Loucy (cell line): ENCODE data around the gene PAM16.

Source experiments
- H2AFZ ChIP-seq: fragments of 200-600 bp; sonication (generic); 2 replicates; pipeline ENCODE4 v1.6.0; 2016; ENCODE audit warnings: antibody characterized with exemption, mild to moderate bottlenecking, low read length, moderate library complexity
- H3F3A ChIP-seq: fragments of 200-600 bp; 2 replicates; pipeline ENCODE4 v1.6.0; 2016; ENCODE audit warnings: antibody characterized with exemption, low read depth, mild to moderate bottlenecking
- H3K27me3 ChIP-seq: fragments of 200-600 bp; sonication (generic); 2 replicates; pipeline ENCODE4 v1.6.1; 2014; ENCODE audit warnings: low read length, mild to moderate bottlenecking; ENCODE audit not compliant: insufficient read depth, poor library complexity, severe bottlenecking
- H3K36me3 ChIP-seq: fragments of 200-600 bp; sonication (generic); 2 replicates; pipeline ENCODE4 v1.6.1; 2016; ENCODE audit warnings: low read length; ENCODE audit not compliant: insufficient read depth
- H3K4me1 ChIP-seq: fragments of 200-600 bp; sonication (generic); 2 replicates; pipeline ENCODE4 v1.5.1; 2014; ENCODE audit warnings: low read length, mild to moderate bottlenecking; ENCODE audit not compliant: insufficient read depth, poor library complexity, severe bottlenecking
- H3K4me2 ChIP-seq: fragments of 200-600 bp; sonication (generic); 2 replicates; pipeline ENCODE4 v1.6.0; 2014; ENCODE audit warnings: antibody characterized with exemption, low read length, low read depth, mild to moderate bottlenecking; ENCODE audit not compliant: poor library complexity, severe bottlenecking
- H3K4me3 ChIP-seq: fragments of 200-600 bp; sonication (generic); 2 replicates; pipeline ENCODE4 v1.5.1; 2014; ENCODE audit warnings: low read length, mild to moderate bottlenecking, mixed read lengths; ENCODE audit not compliant: poor library complexity, severe bottlenecking
- H3K79me2 ChIP-seq: fragments of 200-600 bp; sonication (generic); 2 replicates; pipeline ENCODE4 v1.6.1; 2014; ENCODE audit warnings: low read length; ENCODE audit not compliant: insufficient read depth
- H3K9ac ChIP-seq: fragments of 200-600 bp; sonication (generic); 2 replicates; pipeline ENCODE4 v1.6.0; 2014; ENCODE audit warnings: mild to moderate bottlenecking, low read depth, low read length, moderate library complexity; ENCODE audit not compliant: poor library complexity, severe bottlenecking
- H3K9me2 ChIP-seq: fragments of 200-600 bp; sonication (generic); replicated peaks from 2 replicates; pipeline ENCODE4 v1.6.1; 2016; ENCODE audit warnings: low read depth, low read length, mixed read lengths
- H3K9me3 ChIP-seq: fragments of 200-600 bp; sonication (generic); 2 replicates; pipeline ENCODE4 v1.6.1; 2014; ENCODE audit warnings: mild to moderate bottlenecking, antibody characterized with exemption, low read length, low read depth; ENCODE audit not compliant: insufficient read depth
- H4K20me1 ChIP-seq: fragments of 200-600 bp; sonication (generic); 2 replicates; pipeline ENCODE4 v1.6.0; 2014; ENCODE audit warnings: antibody characterized with exemption, low read length, mild to moderate bottlenecking; ENCODE audit not compliant: insufficient read depth, poor library complexity, severe bottlenecking
- EZH2phosphoT487 ChIP-seq: fragments of 200-600 bp; IDR thresholded peaks from 2 replicates; pipeline ENCODE4 v1.6.1; 2018; ENCODE audit warnings: antibody characterized with exemption, mild to moderate bottlenecking, moderate library complexity, borderline replicate concordance
- TF ChIP-seq, protein P1 (sequence below): fragments of 200-600 bp; sonication (generic); conservative IDR thresholded peaks from 2 replicates; pipeline ENCODE4 v1.5.1; 2014; ENCODE audit warnings: mild to moderate bottlenecking, antibody characterized with exemption, low read length

The PAM16 gene

DNA sequence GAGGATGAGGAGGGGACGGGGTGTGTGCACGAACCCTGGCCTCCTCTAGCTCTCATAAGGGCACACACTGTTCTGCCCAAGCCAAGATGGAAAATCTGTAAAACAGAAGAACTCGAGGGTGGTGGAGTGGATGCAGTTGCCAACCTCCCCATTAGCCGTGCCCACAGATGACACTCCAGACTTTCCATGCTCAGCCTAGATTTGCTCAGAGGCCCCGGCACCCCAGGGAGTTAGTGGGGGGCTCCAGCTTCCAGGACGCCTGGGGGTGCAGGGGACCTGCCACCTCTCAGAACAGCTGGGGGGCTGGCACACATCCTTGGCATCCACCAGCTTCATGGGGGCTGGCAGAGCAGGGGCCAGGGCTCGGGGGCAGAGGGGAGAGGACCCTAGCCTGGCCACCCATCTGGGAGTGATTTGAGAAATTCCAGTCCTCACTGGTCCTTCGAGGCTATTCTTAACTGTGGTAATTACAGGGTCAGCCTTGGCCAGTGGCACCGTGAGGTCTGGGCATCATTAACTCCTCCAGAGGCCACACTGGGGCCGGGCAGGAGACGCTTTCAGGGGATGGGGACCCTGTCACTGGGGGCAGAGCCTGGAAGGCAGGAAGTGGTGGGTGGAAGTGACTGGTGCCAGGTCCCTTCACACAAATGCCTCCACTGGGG is 34.8 kb upstream of the PAM16 start:
- Histone ChIP-seq H3K9ac (no peak overlapping the region), H3K36me3 (no peaks in the 10 kb centered on the region), H3K79me2 (no peaks in the 10 kb centered on the region), H3K9me3 (no peaks in the 10 kb centered on the region), H3K9me2 (no peaks in the 10 kb centered on the region), H3K4me2 (no peak overlapping the region), H4K20me1 (no peaks in the 10 kb centered on the region), H3K4me3 (no peak overlapping the region), H3K4me1 (no peaks in the 10 kb centered on the region), H3F3A (no peaks in the 10 kb centered on the region), H2AFZ (no peak overlapping the region), H3K27me3 (no peaks in the 10 kb centered on the region)
- TF ChIP-seq, protein P1, sequence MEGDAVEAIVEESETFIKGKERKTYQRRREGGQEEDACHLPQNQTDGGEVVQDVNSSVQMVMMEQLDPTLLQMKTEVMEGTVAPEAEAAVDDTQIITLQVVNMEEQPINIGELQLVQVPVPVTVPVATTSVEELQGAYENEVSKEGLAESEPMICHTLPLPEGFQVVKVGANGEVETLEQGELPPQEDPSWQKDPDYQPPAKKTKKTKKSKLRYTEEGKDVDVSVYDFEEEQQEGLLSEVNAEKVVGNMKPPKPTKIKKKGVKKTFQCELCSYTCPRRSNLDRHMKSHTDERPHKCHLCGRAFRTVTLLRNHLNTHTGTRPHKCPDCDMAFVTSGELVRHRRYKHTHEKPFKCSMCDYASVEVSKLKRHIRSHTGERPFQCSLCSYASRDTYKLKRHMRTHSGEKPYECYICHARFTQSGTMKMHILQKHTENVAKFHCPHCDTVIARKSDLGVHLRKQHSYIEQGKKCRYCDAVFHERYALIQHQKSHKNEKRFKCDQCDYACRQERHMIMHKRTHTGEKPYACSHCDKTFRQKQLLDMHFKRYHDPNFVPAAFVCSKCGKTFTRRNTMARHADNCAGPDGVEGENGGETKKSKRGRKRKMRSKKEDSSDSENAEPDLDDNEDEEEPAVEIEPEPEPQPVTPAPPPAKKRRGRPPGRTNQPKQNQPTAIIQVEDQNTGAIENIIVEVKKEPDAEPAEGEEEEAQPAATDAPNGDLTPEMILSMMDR = no peak
- TF ChIP-seq EZH2phosphoT487 = no peak

DNA sequence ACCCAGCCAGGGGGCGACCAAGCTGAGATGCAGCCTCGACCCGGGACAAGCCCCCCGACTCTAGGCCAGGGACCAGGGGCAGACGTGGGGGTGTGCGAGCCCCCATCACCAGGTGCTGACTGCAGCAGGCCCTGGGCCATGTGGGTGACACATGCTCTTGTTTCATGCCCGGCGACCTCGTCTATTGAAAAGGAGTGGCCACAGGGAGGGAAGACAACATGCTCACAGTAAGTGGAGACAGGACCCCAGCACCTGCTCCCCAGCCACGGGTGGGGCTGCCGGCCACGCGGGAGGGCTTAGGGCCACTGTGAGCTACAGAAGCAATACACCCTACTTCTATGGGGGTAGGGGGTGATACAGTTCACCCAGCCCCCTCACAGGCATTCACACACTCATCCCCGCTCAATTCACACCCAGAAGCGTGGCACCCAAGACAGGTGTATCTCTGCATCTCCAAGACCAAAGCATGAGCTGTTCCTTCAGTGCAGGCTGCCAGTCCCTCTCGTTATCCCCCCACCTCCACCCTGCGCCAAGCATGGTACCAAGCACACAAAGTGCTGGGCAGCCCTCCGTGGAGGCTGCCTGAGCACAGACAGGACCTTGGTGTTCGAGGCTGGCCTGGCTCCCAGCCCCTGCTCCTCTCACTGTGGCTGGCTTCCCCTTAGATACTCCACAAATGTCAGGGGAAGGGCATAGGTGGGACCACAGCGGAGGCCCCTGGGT is 34.1 kb upstream of the PAM16 start:
- Histone ChIP-seq H3K9me2 (no peaks in the 10 kb centered on the region), H3K4me3 (no peak overlapping the region), H3K9me3 (no peaks in the 10 kb centered on the region), H4K20me1 (no peaks in the 10 kb centered on the region), H3K4me2 (no peak overlapping the region), H3F3A (no peaks in the 10 kb centered on the region), H3K4me1 (no peaks in the 10 kb centered on the region), H3K27me3 (no peaks in the 10 kb centered on the region), H2AFZ (no peak overlapping the region), H3K36me3 (no peaks in the 10 kb centered on the region), H3K9ac (no peak overlapping the region), H3K79me2 (no peaks in the 10 kb centered on the region)
- TF ChIP-seq EZH2phosphoT487 = no peak
- TF ChIP-seq, protein P1 = no peak

DNA sequence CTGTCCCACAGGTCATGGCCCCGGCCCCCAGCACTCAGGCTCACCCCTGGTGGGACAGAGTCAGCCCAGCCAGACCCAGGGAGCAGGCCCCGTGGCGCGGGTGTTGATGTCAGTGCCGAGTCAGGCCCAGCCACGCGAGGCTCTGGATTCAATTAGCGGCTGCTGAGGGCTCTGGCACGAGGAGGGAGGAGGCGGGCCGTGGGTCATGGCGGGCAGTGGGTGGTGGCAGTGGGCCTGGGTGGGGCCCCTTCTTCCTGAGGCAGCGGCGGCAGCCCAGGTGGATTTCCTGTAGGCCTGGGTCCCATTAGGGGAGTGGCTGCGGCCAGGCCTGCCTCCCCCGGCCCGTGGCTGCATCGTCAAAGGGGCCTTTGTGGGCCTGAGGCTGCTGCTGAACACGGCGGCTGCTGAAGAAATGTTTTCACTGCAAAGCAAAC is 33.4 kb upstream of the PAM16 start:
- H2AFZ ChIP-seq = no peak overlapping the region
- no peak overlapping the region for H3K4me3 ChIP-seq
- no peak for TF ChIP-seq EZH2phosphoT487
- TF ChIP-seq, protein P1 = no peak
- H3K4me1 ChIP-seq = no peaks in the 10 kb centered on the region
- no peak overlapping the region for H3K9ac ChIP-seq
- H3K9me3 ChIP-seq = no peaks in the 10 kb centered on the region
- no peaks in the 10 kb centered on the region for H4K20me1 ChIP-seq
- no peaks in the 10 kb centered on the region for H3K9me2 ChIP-seq
- H3K27me3 ChIP-seq = no peaks in the 10 kb centered on the region
- H3K79me2 ChIP-seq = no peaks in the 10 kb centered on the region
- H3K36me3 ChIP-seq = no peaks in the 10 kb centered on the region
- no peaks in the 10 kb centered on the region for H3F3A ChIP-seq
- no peak overlapping the region for H3K4me2 ChIP-seq
